Posterior cingulate gyrus (tissue), 11 donors: ENCODE measurements around the gene NMRAL1.

ENCODE experiments used
- DNase-seq, 10 donors: peaks; one replicate each; pipeline versions ENCODE4 v3.0.0 to v3.0.0-alpha.2; 2020 to 2021; ENCODE audit warnings: mixed read lengths in 3 of 10
- intact Hi-C: fragments of 100-400 bp; cut with DNase I; formaldehyde crosslinking; loops from one replicate; pipeline ENCODE4 v1.15.1; 2023

NMRAL1 gene

GRCh38 chr16:4475880-4476788, 1.7 kb upstream of the NMRAL1 start, which contains the start of gene HMOX2:
TSS of gene HMOX2 (plus strand) at chr16:4476398. CDS start at chr16:4505525, 29,127 bp downstream.
- intact Hi-C loops, result no loop called here
- peak; percentile 88 to 100 (median 95) for DNase-seq

- peak in 1 of 10 donors; percentile 36 for DNase-seq
- intact Hi-C loops, result no loop called here
Measured at GRCh38 chr16:4472880-4473279, 1.5 kb downstream of the NMRAL1 start.

DNA sequence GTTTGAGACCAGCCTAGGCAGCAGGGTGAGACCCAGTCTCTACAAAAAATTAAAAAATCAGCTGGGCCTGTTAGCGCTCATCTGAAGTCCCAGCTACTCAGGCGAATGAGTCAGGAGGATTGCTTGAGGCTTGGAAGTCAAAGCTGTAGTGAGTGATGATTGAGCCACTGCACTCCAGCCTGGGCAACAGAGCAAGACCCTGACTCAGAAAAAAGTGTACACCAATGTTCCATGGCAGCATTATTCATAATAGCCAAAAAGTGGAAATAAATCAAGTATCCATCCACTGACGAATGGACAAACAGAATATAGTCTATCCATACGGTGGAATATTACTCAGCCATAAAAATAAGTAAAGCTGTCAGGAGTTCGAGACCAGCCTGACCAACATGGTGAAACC, 2.6 kb downstream of the NMRAL1 start:
- intact Hi-C loops, result no loop called here
- DNase-seq, result peak in 1 of 10 donors; percentile 5

DNA sequence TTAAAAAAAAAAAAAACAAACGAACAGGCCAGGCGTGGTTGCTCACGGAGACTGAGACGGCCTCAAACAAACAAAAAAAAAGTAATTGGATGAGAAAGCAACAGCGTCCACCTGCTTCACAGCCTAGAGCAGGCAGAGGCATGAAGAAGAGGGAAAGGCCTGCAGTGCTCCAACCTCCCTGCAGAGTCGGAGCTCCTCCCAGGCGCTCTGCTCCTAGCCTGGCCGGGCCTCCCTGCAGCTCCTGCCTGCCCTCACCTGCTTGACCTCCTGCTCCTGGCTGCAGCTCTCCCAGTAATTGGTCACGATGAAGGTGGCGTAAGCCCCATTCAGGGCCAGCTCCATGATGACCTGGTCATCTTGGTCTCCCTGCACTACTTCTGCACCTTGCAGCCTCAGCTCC, 5.5 kb downstream of the NMRAL1 start:
- intact Hi-C loops, result no loop called here
- no peak for DNase-seq

GRCh38 chr16:4467916-4468315, 6.5 kb downstream of the NMRAL1 start:
- intact Hi-C loops, result no loop called here
- no peak for DNase-seq

GRCh38 chr16:4465977-4466779, 8.2 kb downstream of the NMRAL1 start:
- intact Hi-C loops, result no loop called here
- no peak for DNase-seq

GRCh38 chr16:4463522-4464163, 10.8 kb downstream of the NMRAL1 start:
- DNase-seq, result no peak
- intact Hi-C loops, result no loop called here

- intact Hi-C loops, result no loop called here
- peak in 4 of 10 donors; percentile 23 to 84 (median 46) for DNase-seq
Measured at GRCh38 chr16:4461250-4462085, 13.0 kb downstream of the NMRAL1 start.

DNA sequence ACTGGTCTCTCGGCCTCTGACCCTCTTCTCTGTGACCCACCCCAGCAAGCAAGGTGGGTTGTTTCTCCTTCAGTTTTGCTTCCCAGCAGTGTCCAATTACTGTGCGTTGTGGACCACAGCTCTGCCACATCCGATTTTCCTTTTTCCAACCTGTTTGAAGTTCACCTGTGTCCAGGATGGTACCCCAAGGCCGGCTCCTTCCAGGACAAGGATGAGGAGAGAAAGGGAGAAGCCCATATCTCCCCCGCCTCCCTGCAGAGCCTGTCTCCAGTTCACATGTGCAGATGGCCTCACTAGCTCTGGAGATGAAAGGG, 13.5 kb downstream of the NMRAL1 start:
- intact Hi-C loops, result no loop called here
- DNase-seq, result no peak

GRCh38 chr16:4455951-4456350, 18.5 kb downstream of the NMRAL1 start:
- peak in 1 of 10 donors; percentile 35 for DNase-seq
- intact Hi-C loops, result no loop called here

DNA sequence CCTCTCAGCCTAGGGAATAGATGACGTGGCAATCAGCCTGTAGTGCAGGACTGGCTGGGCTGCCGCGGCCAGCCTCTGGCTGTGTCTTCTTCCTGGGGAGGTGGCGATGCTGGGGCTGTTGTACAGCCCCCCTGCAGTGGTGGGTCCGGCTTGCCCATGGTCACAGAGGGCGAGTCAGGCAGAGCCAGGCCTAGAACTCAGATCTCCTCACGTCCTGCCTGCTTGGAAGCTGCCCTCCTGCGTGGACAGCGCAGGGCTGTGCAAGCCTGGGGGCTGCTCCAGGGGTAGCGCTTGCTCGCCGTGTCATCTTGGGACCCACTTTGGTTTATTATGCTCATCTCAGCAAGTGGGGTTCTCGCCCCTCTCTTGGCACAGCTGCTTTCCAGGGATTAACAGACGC, 19.3 kb downstream of the NMRAL1 start:
- intact Hi-C loops, result no loop called here
- DNase-seq, result peak in 1 of 10 donors; percentile 24

DNA sequence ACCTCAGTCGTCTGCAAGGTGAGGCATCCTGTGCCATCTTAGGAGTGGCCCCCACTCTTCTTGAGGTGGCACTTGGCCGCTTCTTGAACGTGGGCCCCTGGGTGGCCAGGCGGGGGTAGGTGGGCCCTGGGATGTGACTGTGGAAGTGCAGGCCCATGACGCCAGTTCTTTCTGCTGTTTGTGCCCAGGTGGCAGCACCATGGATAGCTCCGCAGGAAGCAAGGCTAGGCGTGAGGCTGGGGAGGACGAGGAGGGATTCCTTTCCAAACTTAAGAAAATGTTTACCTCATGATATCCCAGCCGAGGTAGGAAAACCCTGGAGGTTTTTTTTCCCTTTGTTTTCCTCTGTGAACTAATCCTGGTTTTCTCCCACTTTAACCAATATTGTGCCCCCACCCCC, 19.8 kb downstream of the NMRAL1 start:
- peak in 1 of 10 donors; percentile 30 for DNase-seq
- intact Hi-C loops, result no loop called here

GRCh38 chr16:4452674-4453073, 21.8 kb downstream of the NMRAL1 start:
- intact Hi-C loops, result no loop called here

GRCh38 chr16:4450931-4451519, 23.4 kb downstream of the NMRAL1 start:
- intact Hi-C loops, result no loop called here
- DNase-seq, result peak in 1 of 10 donors; percentile 49

More at GRCh38 chr16:4452674-4453073, 21.8 kb downstream of the NMRAL1 start:
- DNase-seq, result no peak

GRCh38 chr16:4450430-4450829, 24.0 kb downstream of the NMRAL1 start:
- DNase-seq, result peak in 1 of 10 donors; percentile 35
- intact Hi-C loops, result no loop called here

DNA sequence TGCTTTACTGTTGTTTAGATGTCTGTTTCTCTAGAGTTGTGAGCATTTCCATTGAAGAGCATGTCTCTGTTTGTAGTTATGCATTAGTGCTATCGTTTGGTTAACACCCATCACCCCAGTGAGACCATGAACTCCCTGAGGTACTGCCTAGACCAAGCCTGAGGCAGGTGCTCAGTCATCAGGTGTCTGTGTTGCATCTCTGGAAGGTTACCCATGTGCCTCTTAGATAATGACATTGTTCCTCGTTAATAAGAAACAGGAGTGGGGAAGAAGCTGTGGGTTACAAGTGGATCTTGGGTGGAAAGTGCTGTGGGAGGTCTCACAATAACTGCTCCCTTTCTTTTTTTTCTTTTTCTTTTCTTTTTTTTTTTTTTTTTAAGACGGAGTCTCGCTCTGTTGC, 30.4 kb downstream of the NMRAL1 start:
- intact Hi-C loops, result no loop called here
- DNase-seq, result no peak

DNA sequence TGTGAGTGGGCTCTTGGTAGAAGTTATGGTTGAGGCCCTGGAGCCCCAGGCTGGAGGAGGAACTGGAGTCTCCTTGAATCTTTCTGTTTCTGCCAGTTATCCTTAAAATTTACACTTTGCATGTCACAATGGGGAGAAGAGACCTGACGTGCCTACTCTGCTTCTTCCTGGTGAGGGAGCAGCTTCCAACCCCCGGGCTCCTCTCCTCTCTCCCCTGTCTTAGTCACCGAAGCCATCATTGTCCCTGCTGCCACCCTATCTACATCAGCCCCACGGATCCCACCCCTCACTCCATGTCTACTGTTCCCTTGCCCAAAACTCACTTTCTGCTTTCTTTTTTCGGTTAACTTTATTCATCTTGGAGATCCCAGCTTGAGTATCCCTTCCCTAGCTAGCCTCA, 31.2 kb downstream of the NMRAL1 start:
- intact Hi-C loops, result no loop called here
- DNase-seq, result no peak

DNA sequence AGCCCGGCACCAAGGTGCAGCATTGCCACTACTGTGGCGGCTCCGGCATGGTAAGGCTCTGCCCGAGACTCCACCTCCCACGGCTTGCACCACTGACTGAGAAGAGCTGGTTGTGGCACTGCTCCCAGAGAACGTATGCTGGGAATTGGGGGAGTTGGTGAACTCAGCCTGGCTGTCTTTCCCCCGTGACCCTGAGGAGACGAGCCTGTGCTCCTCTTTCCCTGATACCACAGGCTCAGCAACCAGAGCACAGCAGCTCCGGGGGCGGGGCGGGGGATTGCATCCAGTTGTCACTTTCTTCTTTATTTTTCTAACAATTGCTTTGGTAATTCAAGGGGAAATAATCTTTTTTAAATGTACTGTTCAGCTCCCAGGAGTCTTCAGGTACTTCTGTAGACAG, 32.1 kb downstream of the NMRAL1 start:
- no peak for DNase-seq
- intact Hi-C loops, result no loop called here

- DNase-seq, result no peak
- intact Hi-C loops, result no loop called here
Measured at GRCh38 chr16:4437366-4437765, 37.1 kb downstream of the NMRAL1 start.
